Measurements from ENCODE around the gene OR5H1. TPM values are rescaled to one million over a fixed set of nuclear protein-coding genes. Genes with fewer than 3 reads are reported as not detected.
"Not testable (repeated sequence)": the region's sequence is repeated elsewhere in the genome, so short reads cannot be mapped to it uniquely, and the experiment has no call there.

OR5H1 gene
- total RNA-seq, 2 experiments from 2014 or later, result not detected

- intact Hi-C loops (cut with DNase I, micrococcal nuclease), result no loop called here
- no peaks in the 10 kb centered on the region for H3K36me3 Mint-ChIP-seq (ENCODE audit: low read depth)
- H3K9me3 Mint-ChIP-seq, result peaks cover 8% of the 10 kb centered on the region
- no peaks in the 10 kb centered on the region for H3K4me1 Mint-ChIP-seq (ENCODE audit: low read depth)
- no peaks in the 10 kb centered on the region for H3K27me3 Mint-ChIP-seq
- DNase-seq, result no peak
- no peaks in the 10 kb centered on the region for H3K9me3 ChIP-seq (ENCODE audit: control insufficient read depth in 1 of 2, insufficient read depth in 1 of 2, low read length in 2 of 2)
- H3K27ac ChIP-seq (ENCODE audit: low read depth in 1 of 2, low read length in 2 of 2), result no peak overlapping the region
- H3K4me3 ChIP-seq (ENCODE audit: low read length), result no peak overlapping the region
- no peak for ATAC-seq (ENCODE audit: poor library complexity)
- ChIA-PET CTCF (no interaction called here), POLR2A (no interaction called here)
- H3K27ac Mint-ChIP-seq, result no peak overlapping the region
- no peaks in the 10 kb centered on the region for H3K36me3 ChIP-seq (ENCODE audit: insufficient read depth, low read length)
- no peak overlapping the region for H3K4me3 Mint-ChIP-seq
- H3K27me3 ChIP-seq (ENCODE audit: control insufficient read depth in 1 of 2, insufficient read depth in 2 of 2, low read length in 2 of 2), result no peaks in the 10 kb centered on the region
- no peak for TF ChIP-seq CTCF (IDR thresholded peaks at IDR 0.05)
- no peaks in the 10 kb centered on the region for H3K4me1 ChIP-seq (ENCODE audit: insufficient read depth, low read length)
Measured at GRCh38 chr3:98148751-98149150, 18.2 kb downstream of the OR5H1 start.

- H3K9me3 ChIP-seq (ENCODE audit: control insufficient read depth in 1 of 2, insufficient read depth in 1 of 2, low read length in 2 of 2); H3K27ac ChIP-seq (ENCODE audit: low read depth in 1 of 2, low read length in 2 of 2); H3K4me1 ChIP-seq (ENCODE audit: insufficient read depth, low read length); H3K4me3 ChIP-seq (ENCODE audit: low read length); H3K9me3 Mint-ChIP-seq; H3K4me1 Mint-ChIP-seq (ENCODE audit: low read depth); H3K27me3 ChIP-seq (ENCODE audit: control insufficient read depth in 1 of 2, insufficient read depth in 2 of 2, low read length in 2 of 2); H3K36me3 Mint-ChIP-seq (ENCODE audit: low read depth); H3K27me3 Mint-ChIP-seq; ATAC-seq (ENCODE audit: poor library complexity); DNase-seq; intact Hi-C loops (cut with DNase I, micrococcal nuclease); H3K27ac Mint-ChIP-seq; POLR2A ChIA-PET; CTCF ChIA-PET; H3K36me3 ChIP-seq (ENCODE audit: insufficient read depth, low read length); H3K4me3 Mint-ChIP-seq: not testable (repeated sequence)
Measured at GRCh38 chr3:98149456-98149855, 18.9 kb downstream of the OR5H1 start.

- Mint-ChIP-seq H3K4me3 (no peak overlapping the region), H3K27me3 (no peaks in the 10 kb centered on the region), H3K36me3 (ENCODE audit: low read depth) (no peaks in the 10 kb centered on the region), H3K27ac (no peak overlapping the region), H3K9me3 (peaks cover 8% of the 10 kb centered on the region), H3K4me1 (ENCODE audit: low read depth) (no peaks in the 10 kb centered on the region)
- Histone ChIP-seq H3K36me3 (ENCODE audit: insufficient read depth, low read length) (no peaks in the 10 kb centered on the region), H3K27me3 (ENCODE audit: control insufficient read depth in 1 of 2, insufficient read depth in 2 of 2, low read length in 2 of 2) (no peaks in the 10 kb centered on the region), H3K4me1 (ENCODE audit: insufficient read depth, low read length) (no peaks in the 10 kb centered on the region), H3K27ac (ENCODE audit: low read depth in 1 of 2, low read length in 2 of 2) (no peak overlapping the region), H3K9me3 (ENCODE audit: control insufficient read depth in 1 of 2, insufficient read depth in 1 of 2, low read length in 2 of 2) (no peaks in the 10 kb centered on the region), H3K4me3 (ENCODE audit: low read length) (no peak overlapping the region)
- intact Hi-C loops (cut with DNase I, micrococcal nuclease), result no loop called here
- TF ChIP-seq CTCF (IDR thresholded peaks at IDR 0.05), result no peak
- no peak for DNase-seq
- POLR2A ChIA-PET, result no interaction called here
- CTCF ChIA-PET, result no interaction called here
- no peak for ATAC-seq (ENCODE audit: poor library complexity)
Measured at GRCh38 chr3:98151241-98151640, 20.7 kb downstream of the OR5H1 start.

GRCh38 chr3:98166396-98166795 lies 35.9 kb downstream of the OR5H1 start, which contains the start of gene OR5H15:
OR5H15 (plus strand) TSS chr3:98166696; CDS start chr3:98168700, 2,004 bp downstream.
- ATAC-seq (ENCODE audit: poor library complexity), result no peak
- peaks cover 7% of the 10 kb centered on the region for H3K27me3 Mint-ChIP-seq
- no peaks in the 10 kb centered on the region for H3K4me1 Mint-ChIP-seq (ENCODE audit: low read depth)
- DNase-seq, result no peak
- Histone ChIP-seq H3K9me3 (ENCODE audit: control insufficient read depth in 1 of 2, insufficient read depth in 1 of 2, low read length in 2 of 2) (no peaks in the 10 kb centered on the region), H3K4me1 (ENCODE audit: insufficient read depth, low read length) (no peaks in the 10 kb centered on the region), H3K27ac (ENCODE audit: low read depth in 1 of 2, low read length in 2 of 2) (no peak within 1 kb of the TSS), H3K4me3 (ENCODE audit: low read length) (no peak within 1 kb of the TSS), H3K36me3 (ENCODE audit: insufficient read depth, low read length) (no peaks in the 10 kb centered on the region), H3K27me3 (ENCODE audit: control insufficient read depth in 1 of 2, insufficient read depth in 2 of 2, low read length in 2 of 2) (no peaks in the 10 kb centered on the region)
- ChIA-PET CTCF (no interaction called here), POLR2A (no interaction called here)
- H3K9me3 Mint-ChIP-seq, result peaks cover under 1% of the 10 kb centered on the region
- H3K27ac Mint-ChIP-seq, result no peak within 1 kb of the TSS
- no peak within 1 kb of the TSS for H3K4me3 Mint-ChIP-seq
- H3K36me3 Mint-ChIP-seq (ENCODE audit: low read depth), result no peaks in the 10 kb centered on the region
- TF ChIP-seq CTCF (IDR thresholded peaks at IDR 0.05), result no peak
- intact Hi-C loops (cut with DNase I, micrococcal nuclease), result no loop called here
